ENCODE results near the gene MYL9.
"Not testable (repeated sequence)": the region's sequence is repeated elsewhere in the genome, so short reads cannot be mapped to it uniquely, and the experiment has no call there.

MYL9 gene

GRCh38 chr20:36541227-36541767 is at the start of gene MYL9:
Gene MYL9, plus strand, starts transcription at chr20:36541519. Its CDS starts 3,366 bp downstream, at chr20:36544885.
- DNase-seq (ENCODE audit: low read depth) = peak; percentile 91

DNA sequence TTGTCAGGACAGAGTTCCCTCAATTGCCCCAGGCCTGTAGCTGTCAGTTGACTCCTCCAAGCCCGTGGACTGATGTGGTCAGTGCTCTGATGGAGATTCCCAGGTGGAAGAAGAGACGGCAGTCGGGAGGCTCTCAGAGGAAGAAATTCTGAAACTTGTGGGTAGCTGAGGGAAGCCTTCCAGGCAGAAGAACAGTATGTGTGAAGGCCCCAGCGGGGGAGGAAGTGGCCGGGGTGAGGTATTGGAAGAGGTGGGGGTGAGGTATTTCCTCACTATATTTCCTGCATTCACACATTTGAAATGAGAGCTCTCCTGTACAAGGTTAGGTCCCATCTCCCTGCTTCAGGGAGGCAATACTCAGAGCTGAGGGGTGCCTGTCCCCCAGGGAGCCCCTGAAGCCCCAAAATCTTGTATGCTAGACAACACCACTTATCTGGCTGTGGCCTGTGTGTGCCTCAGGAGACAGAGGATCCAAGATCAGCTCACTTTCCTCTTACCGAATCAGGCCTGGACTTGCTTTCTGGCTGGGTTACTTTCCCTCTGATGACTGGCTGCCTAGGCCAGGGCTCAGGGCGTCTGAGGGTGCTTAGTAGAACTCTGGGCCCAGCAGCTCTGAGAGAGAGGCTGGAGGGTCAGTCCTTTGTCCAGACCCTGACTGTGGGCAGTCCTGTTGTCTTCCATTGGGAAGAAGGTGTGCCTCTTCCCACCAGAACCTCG is 49.3 kb upstream of the MYL9 start:
- peak; percentile 63 for DNase-seq (ENCODE audit: low read depth)

- DNase-seq (ENCODE audit: low read depth) = no peak
Measured at GRCh38 chr20:36493051-36493800, 48.1 kb upstream of the MYL9 start.

GRCh38 chr20:36493801-36494114 is 47.6 kb upstream of the MYL9 start:
- peak; percentile 89 for DNase-seq (ENCODE audit: low read depth)

GRCh38 chr20:36496707-36497669 is 44.3 kb upstream of the MYL9 start:
- no peak for DNase-seq (ENCODE audit: low read depth)

DNA sequence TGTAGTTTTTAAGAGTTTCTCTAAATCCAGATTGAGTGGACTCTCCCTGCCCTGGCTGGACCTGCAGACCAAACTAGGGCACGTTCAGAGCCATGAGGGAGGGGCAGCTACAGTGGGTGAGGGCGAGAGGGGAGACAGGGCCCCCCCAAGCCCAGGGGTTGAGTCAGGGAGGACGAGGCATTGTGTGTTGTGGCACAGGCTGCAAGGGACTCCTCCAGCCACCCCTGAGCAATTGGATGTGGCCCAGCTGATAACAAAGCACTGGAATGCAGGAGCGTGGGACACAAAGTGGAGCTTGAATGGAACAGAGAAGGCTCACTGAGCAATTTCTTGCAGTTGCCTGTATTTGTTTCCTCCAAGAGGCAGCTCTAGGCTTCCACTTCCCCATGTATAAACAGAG is 43.5 kb upstream of the MYL9 start:
- DNase-seq (ENCODE audit: low read depth) = peak; percentile 63

GRCh38 chr20:36498386-36499179 is 42.7 kb upstream of the MYL9 start:
- DNase-seq (ENCODE audit: low read depth) = no peak

- no peak for DNase-seq (ENCODE audit: low read depth)
Measured at GRCh38 chr20:36499211-36499610, 42.1 kb upstream of the MYL9 start.

- peak; percentile 94 for DNase-seq (ENCODE audit: low read depth)
Measured at GRCh38 chr20:36499723-36500501, 41.4 kb upstream of the MYL9 start.

DNA sequence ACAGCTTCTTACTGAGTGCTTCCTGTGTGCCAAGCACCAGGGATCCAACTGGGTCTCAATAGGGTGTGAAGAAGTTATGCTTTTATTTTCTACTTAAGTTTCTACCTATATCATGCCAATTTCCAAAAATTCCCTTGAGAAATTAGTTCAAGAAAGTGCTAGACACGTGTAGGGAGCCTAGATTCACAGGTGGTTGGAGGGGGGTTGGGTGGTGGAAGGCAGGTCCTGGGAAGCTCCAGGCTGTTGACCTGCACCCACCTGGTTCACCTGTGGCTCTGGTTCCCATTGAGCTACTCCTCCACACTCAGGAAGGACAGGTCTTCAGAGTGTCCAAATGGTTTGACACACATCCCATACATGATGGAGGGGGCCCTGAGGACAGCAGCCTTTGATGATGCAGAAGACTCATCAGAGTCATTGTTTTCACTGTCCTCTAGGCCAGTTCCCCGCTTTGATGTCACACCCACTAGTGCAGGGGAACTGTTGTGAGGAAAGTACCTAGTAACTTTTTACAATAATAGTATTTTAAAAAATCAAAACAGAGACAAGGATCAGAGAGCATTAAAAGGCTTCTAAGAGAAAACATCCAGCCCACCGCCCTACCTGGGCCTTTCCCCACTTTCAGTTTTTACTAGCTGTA is 39.8 kb upstream of the MYL9 start:
- no peak for DNase-seq (ENCODE audit: low read depth)

- DNase-seq (ENCODE audit: low read depth) = no peak
Measured at GRCh38 chr20:36504295-36504694, 37.0 kb upstream of the MYL9 start.

DNA sequence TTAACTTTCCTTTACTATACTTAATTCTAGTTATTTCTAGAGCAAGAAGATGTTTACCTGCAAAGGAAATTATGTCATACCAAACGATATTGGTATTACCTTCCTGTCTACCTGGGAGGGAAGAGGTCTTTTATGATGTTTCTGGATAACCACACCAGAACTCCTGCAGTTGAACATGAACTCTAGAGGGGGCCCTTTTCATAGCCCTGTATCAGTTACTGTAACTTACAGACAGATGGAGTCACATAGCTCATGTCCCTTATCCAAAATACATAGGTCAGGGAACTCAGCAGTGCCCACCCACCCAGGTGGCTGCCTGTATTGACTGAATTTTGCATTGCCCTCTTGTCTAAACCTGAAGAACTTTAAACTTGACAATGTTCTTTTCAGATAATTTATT is 35.1 kb upstream of the MYL9 start:
- DNase-seq (ENCODE audit: low read depth) = no peak

DNA sequence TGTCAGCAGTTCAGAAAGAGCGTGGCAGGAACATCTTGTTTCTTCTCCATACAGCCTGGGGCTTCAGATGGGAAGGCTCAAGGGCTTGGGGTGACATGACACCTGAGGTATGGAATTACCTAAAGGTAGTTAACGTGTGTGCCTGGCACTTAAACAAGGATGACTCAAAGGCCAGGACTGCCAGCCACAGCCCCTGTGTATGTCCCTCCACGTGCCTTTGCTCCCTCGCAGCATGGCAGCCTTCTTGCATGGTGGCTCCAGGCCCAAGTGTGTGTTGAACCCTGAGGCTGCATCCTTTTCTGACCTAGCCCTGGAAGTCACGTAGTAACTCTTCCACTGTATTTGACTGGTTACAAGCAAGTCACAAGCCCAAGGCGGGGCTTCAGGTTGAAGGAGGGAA is 33.6 kb upstream of the MYL9 start:
- no peak for DNase-seq (ENCODE audit: low read depth)

DNA sequence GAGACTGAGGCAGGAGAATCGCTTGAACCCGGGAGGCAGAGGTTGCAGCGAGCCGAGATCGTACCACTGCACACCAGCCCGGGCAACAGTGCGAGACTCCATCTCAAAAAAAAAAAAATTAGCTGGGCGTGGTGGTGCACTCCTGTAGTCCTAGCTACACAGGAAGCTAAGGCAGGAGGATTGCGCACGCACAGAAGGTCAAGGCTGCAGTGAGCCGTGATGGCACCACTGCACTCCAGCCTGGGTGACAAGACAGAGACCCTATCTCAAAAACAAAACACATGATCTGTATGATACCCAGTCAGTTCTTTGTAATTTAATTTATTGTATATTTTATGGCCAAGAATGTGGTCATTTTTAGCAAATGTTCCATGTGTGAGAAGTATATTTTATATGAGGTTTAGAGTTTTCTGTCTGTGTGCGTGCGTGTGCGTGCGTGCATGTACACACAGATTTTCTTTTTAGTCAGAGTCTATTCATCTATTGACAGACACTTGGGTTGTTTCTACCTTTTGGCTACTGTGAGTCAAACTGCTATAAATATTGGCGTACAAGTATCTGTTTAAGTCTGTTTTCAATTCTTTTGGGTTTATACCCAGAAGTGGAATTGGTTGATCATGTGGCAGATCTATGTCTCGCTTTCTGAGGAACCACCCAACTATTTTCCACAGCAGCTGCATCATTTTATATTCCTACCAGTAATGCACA is 22.2 kb upstream of the MYL9 start:
- no peak for DNase-seq (ENCODE audit: low read depth)

DNA sequence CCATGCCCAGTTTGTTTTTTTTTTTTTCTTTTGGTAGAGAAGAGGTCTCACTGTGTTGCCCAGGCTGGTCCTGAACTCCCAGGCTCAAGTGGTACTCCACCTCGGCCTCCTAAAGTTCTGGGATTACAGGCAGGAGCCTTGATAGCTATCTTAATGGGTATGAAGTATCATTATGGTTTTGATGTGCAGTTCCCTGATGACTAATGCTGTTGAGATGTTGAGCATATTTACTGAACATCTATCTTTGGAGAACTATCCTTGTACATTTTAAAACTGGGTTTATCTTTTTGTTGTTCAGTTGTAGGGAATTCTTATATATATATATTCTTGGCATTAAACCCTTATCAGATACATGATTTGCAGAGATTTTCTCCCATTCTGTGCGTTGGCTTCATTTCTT is 21.4 kb upstream of the MYL9 start:
- peak; percentile 76 for DNase-seq (ENCODE audit: low read depth)

GRCh38 chr20:36521526-36521925 is 19.8 kb upstream of the MYL9 start:
- no peak for DNase-seq (ENCODE audit: low read depth)

DNA sequence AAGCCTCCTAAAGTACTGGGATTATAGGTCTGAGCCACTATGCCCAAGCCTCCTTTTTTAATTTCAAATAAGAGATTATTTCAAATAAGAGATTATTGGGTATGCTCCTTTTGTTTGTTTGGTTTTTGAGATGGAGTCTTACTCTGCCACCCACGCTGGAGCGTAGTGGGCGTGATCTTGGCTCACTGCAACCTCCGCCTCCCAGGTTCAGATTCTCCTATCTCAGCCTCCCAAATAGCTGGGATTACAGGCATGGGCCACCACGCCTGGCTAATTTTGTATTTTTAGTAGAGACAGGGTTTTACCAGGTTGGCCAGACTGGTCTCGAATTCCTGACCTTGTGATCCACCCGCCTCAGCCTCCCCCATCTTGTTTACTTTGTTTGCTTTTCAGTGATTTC is 18.9 kb upstream of the MYL9 start:
- not testable (repeated sequence) for DNase-seq (ENCODE audit: low read depth)

GRCh38 chr20:36523341-36523740 is 18.0 kb upstream of the MYL9 start:
- DNase-seq (ENCODE audit: low read depth) = no peak

GRCh38 chr20:36525620-36526365 is 15.5 kb upstream of the MYL9 start:
- DNase-seq (ENCODE audit: low read depth) = no peak
